ENCODE data around the gene SYT7.

Gene SYT7

DNA sequence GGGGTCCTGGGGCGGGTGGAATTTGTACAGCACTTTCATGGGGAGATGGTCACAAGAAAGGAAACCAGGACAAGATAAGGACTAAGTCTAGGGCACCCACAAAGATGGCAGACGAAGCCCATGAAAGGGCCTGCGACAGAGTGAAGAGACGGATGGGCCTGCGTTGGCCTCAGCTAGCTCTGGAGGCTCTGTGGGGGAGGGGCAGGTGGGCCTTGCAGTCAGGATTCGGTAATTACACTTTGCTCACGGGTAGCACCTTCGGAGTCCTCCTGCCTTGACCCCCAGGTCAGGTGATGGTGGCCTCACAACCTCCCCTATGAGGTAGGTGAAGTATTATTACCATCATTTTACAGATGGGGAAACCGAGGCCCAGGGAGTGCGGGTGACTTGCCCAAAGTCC lies 65.2 kb downstream of the SYT7 start:
- no peak for DNase-seq

DNA sequence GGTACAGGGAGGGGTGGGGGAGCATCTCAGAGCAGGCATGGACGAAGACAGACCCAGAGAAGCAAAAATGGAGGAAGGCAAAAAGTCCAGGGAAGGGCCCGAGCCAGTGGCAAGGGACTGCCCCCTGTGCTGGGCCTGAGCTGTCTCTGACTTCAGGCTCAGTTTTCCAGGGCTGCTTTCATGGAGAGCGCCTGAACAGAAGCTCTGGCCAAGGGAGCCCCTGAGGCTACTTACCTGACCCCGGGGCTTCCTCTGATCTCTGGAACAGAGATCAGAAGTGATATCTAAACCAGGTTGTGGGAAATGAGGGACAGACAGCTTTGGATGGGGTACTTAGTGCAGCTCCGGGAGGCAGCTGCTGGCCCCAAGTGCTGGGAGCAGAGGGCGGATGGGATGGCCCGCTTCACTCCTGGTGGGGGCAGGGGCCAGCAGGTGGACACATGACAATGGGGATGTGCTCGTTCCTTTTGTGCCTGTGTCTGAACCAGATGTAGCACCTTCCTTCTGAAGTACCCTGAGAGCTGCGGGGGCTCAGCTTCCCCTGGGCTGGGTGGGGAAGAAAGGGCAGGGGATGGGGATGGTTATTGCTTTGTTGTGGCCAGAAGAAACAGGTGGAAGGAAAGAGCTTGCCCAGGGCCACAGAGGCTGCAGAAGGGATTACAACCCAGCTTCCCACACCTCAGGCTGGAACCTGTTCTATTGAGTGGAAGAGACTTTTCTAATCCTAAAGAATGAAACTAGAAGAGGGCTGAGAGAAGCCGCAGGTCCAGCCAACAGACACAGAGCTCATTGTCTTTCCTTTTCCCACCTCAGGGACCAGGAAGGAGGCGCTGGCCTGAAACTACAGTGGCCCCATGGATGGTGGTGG lies 66.6 kb downstream of the SYT7 start:
- no peak for DNase-seq

DNA sequence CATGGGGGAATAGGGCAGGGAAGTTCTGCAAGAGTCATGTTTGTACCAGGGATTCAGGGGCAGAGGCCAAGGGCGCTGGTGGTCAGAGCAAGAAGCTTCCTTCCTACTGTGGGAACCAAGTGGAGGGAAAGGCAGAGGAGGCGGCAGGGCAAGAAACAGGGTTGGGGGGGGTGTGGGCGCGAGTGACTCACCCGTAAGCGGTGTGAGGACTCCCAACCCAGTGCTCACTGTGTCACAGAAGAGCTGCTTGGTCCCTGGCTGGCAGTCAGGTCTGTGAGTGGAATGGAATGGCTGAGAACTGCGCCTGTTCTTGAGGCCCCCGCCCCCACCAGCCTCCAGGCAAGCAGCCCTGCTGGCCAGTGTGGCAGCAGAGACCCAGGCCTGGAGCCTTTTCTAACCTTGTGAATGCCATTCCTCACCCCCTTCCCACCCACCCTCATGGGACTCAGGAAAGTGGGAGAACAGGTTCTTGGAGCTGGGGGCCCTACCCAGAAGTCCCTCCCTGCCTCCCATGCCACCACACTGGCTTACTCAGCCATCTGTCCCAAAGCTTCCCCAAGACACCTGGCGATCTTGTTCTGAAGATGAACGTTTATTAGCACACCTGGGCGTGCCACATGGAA lies 67.6 kb downstream of the SYT7 start:
- no peak for DNase-seq

DNA sequence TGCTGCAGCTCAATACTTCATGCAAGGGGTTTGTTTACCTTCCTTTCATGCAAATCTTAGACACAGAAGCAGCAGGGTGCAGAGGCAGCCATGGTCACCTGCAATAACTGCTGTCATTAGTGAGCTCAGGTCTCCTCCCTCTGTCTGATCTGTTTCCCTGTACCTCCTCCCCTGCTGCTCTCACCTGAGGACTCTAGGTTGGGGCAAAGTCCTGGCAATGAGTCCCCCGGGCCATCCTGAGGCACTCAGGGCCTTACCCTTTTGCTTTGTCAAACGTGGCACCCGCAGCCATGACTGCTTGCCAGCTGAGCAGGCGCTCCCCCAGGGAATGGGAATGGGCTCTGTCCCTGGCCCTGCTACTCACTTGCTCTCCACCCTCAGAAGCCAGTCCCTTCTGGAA lies 68.4 kb downstream of the SYT7 start:
- DNase-seq = no peak

DNA sequence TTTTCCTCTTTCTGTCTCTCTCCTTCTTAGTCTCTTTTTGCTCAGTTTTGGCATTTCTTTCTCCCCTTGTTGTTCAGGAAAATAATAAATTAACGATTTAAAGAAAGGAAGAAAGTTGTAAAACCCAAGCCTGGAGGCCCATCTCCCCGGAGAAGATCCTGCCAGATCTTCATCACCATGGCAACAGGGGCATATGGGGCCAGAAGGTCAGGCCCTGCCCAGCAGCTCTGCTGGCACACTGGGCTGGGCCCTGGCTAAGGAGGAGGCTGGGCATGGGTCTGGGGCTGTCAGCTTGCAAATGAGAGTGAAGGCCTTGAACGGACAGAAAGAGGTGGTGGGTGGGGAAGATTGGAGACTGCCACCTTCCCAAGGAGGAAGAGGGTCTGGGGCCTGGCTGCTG lies 69.5 kb downstream of the SYT7 start:
- no peak for DNase-seq

DNA sequence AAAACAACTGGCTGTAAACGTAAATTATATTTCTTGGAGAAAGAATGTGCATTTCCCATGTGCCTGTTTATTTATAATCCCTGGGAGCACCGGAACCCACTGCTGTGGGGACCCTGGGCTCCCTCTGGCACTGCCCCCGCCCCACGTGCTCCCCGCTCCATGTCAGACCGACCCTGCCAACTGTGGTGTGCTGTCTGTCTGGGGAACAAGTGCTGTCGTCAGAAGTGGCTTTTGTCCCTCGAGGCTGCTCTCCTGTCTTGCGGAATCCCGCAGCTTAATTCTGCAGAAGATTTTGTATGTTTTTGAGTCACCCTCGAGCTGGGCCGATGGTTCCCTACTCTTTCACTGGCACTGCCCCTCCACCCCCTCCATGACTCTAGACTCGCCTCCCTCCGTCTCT lies 69.9 kb downstream of the SYT7 start:
- DNase-seq = no peak

DNA sequence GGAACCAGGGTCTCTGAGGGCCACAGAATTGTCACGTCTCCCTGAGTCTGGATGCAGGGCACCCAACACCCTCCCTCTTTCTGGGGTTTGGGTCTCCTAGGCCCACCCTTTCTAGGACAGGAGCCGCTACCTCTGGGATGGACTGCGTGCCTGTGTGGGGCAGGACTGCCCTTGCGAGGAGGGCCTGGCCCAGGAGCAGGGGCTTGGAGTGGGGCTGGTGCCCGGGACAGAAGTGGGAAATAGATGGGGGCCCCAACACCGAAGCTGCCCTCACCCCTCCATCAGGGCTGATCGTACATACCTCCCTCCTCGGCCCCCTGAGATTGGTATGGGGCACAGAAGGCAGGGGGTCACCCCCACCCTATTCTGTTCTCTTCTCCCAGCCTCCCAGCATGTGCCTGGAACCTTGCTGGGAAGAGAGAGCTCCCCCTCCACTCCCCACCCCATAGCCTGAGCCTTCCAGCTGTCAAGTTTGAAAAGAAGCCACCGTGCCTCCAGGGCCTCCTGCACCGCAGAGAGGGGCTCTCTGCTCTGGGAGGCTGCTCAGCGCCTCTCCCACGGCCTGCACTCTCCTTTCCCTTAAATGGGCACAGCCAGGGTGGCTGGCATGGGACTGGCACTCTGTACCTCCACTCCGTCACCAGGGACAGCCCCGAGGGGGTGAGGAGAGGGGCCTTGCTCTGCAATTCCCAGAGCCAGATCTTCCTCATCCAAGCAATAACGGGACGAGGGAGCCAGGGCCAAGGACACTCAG lies 70.5 kb downstream of the SYT7 start:
- DNase-seq = no peak

DNA sequence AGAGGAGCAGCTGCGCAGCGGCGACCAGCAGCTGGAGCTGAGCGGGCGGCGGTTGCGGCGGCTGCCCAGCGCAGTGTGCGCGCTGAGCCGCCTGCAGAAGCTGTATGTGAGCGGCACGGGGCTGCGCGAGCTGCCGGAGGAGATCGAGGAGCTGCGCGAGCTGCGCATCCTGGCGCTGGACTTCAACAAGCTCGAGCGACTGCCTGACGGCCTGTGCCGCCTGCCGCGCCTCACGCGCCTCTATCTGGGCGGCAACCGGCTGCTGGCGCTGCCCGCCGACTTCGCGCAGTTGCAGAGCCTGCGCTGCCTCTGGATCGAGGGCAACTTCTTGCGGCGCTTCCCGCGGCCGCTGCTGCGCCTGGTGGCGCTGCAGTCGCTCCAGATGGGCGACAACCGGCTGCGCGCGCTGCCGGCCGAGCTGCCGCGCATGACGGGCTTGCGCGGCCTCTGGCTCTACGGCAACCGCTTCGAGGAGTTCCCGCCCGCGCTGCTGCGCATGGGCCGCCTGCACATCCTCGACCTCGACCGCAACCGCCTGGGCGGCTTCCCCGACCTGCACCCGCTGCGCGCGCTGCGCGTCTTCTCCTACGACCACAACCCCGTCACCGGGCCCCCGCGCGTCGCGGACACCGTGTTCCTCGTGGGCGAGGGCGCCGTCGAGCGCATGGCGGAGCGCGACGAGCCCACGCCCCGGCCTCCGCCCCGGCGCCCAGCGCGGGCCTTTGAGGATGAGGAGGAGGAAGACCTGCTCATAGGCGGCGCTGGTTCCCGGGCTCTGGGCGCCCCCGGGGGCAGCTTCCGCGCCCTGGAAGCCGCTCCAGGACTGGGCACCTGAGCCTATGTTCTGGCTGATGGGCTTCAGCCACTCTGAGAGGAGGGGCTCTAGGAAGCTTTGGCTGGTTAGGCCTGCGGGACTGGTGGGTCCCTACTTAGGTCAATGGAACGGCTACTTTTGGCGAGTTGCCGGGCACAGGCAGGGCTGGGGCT lies 71.5 kb downstream of the SYT7 start:
- peak; percentile 19 for DNase-seq

DNA sequence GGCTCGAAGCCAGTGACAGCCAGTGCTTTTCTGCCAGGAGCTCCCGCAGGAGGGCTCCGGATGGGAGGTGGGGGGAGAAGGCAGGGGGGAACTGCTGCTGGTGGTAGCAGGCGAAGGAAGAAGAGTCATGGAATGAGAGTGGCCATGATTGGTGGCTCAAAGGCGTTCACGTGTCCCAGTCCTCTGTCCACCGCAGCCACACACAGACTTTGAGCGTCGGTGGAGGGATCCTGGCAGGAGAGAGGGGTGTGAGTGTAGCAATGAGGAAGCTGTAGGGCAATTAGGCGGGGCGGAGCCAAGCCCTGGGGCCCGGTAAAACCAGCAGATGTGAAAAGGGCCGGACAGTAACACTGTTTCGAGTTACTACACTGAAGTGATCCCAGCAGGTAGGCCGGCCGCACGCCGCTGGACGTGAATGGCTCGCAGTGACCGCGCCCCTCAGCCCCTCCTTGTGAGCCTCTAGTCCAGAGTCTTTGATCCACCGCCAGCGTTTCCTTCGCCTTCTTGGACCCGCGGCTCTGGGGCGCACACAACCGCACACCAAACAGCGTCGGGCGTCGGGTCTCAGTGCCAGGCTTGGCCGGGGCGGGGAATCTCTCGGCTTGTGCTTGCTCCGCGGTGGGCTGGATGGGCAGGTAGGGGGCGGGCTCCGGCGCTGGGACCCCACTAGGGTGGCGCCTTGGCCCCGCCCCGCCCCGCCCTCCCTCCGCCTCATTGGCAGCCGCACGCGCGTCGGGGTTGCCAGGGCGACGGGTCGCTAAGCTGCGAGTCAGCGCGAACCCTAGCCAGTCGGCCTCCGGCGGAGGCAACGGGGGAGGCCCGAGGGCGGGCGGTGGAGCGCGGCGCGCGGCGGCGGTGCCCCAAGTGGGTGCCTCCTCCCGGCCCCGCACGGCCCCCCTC lies 72.7 kb downstream of the SYT7 start, which contains the start of gene LRRC10B:
Gene LRRC10B (plus strand): TSS at position 788 of the 900 bp plus-strand sequence. CDS start 250 bp downstream, outside the sequence.
- DNase-seq = no peak

DNA sequence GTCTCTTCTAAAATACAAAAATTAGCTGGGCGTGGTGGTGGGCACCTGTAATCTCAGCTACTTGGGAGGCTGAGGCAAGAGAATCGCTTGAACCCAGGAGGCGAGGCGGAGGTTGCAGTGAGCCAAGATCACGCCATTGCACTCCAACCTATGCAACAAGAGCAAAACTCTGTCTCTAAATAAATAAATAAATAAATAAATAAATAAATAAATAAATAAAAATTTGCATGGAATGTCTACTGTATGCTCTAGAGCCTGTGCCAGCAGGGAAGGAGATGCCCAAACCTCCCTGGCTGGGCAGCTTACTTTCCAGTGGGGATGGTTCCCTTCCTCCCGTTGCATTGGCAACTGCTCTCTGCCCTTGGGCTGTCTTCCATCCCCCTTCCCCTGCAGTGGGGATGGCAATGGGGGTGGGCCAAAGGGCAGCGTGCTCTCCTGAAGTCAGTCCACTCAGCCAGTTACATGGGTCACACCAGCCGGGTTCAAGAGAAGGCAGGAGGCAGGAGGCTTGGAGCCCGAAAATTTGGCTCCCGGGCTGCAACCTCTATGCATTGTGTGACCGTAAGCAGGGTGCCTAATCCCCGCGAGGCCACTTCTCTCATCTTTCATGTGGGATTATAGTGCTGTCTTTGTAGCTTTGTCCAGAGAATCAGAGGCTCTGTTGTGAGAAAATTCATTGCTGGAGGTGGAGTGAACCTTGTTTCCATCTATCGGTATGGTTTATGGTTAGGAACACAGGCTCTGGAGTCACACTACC lies 73.7 kb downstream of the SYT7 start:
- no peak for DNase-seq

DNA sequence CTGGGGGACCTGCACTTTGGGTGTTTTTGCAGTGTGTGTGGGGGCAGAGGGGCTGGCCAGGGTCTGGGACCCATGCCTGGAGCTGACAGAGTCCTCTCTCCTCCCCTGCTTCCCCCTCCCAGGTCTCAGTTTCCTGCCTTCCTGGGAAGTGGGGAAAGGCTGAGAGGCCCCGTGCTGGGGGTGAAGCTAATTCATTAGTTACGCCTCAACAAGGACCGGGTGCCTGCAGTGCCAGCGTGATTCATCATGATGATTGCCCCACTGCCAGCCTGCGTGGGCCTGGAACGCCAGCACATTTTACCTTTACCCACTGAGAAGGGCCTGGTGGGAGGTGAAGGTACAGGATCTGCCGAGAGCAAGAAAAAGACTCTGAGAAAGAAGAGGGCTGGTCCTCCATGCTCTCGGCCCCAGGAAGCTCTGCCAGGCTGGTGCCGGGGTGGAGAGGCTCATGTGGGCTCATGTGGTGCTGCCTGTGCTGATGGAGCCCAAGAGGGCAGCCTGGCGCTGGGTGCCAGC lies 75.2 kb downstream of the SYT7 start:
- DNase-seq = no peak

DNA sequence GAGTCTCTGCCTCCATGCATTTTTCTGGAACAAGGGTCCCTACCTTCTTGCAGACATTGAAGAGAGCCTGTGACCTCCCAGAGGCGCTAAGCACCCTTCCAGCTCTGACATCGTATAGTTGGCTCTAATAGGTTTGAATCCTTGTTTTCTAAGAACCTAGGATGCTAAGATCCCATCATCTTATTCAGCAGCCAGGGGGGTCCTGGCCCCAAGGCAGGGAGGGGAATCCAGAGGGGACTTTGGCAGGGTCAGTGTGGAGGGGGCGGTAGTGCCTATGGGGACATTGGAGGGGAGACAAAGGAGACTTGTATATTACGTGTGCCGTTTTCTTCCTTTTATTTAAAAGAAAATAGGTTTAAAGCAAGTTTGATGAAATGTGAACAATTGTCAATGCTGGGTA lies 75.8 kb downstream of the SYT7 start:
- no peak for DNase-seq

DNA sequence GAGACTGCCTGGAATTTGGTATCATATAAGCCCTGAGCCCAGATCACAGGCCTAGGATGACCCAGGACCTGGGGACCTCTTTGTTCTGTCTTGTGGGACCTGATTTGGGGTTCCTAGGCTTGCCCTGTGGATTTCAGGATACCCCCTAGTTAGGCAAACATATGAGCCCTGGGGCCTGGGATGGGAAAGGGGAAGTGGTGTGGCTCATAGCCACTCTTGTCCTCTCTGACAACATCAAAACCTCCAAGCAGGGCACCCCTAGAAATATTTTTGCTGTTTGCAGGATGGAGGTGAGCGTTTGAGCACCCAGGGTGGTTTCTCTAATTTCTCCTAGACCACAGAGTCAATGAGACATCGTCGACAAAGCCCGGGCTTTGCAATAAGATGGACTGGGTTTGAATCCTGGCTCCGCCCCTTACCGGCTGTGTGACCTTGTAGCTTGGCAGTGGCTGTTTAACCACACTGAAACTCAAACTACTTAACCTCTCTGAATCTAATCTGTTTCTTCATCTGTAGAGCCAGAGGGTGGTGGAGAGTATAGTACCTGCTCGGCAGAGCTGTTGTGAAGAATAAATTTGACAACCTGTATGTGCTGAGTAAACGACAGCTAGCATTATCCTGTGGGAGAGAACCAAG lies 77.6 kb downstream of the SYT7 start:
- no peak for DNase-seq

DNA sequence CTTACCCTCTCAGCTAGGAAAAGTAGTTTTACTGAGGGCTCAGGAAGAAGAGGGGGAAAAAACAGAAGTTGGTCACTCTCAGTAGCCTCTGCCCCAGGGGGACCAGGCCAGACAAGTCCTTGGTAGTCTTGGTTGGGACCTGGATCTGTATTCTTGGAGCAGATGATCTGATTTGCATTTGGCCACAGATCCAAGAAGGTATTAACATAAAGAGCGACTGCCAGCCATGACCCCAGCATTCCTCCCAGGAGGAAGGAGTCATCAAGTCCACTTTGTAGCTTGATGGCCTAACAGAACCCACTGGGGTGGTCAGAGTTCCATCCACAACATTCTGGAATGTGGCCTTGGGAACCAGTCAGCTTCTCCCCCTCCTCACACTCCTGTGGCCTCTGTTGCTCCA lies 78.4 kb downstream of the SYT7 start:
- no peak for DNase-seq

DNA sequence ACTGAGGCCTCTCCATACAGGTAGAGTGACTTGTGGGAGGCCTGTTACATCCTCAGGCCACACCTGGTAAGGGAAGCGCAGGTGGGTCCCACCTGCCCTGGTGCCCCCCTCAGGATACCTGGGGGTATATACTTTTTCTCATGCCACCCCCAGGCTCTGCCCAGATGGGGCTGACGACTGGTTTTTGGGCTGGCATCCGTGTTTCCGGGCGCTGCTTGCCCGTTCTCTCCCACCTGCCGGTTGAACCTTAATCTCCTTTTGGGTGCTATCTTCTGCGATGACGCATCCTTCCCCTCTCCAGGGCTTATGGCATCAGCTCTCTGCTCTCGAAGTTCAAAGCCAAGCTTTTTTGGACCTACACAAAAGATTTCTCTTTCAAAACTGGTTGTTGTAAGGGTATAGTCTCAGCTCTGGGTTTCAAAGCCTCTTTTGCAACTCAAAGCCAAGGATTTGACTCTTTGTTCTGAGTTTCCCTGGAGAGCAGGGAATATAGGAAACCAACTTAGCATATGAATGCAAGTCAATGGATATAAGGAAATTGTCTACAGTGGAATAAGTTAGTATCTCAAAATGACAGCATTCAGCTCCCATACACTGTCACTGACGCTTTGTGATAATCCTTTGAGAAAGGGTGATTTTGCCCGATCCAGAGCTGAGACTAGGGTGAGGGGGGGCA lies 80.9 kb downstream of the SYT7 start:
- DNase-seq = no peak

DNA sequence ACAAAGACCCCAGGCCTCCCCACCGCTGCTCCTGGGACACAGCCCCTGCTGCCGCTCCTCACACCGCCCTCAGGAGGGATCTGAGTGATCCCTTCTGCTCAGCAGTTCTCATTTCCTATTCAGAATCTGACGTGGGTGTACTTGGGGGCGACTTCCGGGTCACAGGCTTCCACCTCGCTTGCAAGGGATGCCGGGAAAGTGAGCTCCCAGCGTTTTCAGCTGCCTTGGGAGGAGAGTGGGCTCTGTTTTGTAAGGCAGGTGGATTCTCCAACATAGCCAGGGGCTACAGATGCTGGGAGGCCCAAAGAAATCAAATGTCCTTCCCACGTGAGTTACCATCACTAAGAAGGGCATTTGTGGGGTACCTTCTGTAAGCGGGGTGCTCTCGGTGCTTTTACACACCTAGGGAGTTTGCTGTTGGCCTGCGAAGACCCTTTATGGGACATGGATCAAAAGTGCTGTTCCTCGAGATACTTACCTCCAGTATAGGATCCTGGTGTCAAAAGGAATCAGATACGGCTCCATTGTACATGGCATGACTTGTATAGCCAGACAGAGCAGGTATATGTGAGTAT lies 82.0 kb downstream of the SYT7 start:
- no peak for DNase-seq

DNA sequence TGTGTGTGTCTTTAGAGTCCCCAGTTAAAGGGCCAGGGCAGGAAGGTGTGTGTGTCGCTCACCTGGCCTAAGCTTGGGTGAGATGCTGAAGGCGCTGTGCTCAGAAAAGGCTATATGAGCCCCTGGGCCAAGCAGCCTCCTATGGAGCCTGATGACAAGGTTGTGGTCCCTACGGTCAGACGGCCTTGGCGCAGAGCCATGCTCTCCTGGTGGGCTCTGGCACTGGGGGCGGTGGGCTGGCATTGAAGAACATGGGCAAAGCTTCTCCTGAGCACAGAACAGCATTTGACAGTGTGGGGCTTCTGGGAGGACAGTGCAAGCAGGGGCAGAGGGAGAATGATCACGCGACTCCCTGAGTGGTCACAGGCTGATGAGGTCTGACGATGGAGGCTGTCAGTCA lies 83.0 kb downstream of the SYT7 start:
- no peak for DNase-seq

DNA sequence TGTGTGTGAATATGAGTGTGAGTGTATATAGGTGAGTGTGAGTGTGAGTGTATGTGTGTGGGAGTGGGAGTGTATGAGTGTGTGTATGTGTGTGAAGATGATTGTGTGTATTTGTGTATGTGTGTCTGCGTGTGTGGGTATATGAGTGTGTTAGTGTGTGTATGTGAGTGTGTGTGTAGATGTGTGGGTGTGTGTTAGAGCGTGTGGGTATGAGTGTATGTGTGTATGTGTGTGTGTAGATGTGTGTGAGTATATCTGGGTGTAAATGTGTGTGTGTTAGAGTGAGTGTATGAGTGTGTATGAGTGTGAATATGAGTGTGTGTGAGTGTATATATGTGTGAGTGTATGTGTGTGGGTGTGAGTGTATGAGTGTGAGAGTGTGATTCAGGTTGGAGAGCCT lies 83.4 kb downstream of the SYT7 start:
- no peak for DNase-seq
